Daoy (cell line): ENCODE results near the gene DHRS1. TPM values are rescaled to one million over a fixed set of nuclear protein-coding genes. Genes with fewer than 3 reads are reported as not detected.
"Not testable (repeated sequence)": the region's sequence is repeated elsewhere in the genome, so short reads cannot be mapped to it uniquely, and the experiment has no call there.

ENCODE experiments used
- DNase-seq: peaks from one replicate; pipeline ENCODE4 v3.0.0-alpha.2; 2015; ENCODE audit warnings: low read depth
- total RNA-seq: library from RNA; depleted of rRNA; stranded (reverse); fragments of >200 nt; shearing (Covaris generic); gene quantifications from 2 replicates; pipeline ENCODE4 v1.2.3, GENCODE V29; 2014

The DHRS1 gene
- total RNA-seq, 1 experiment from 2014 or later = 4.9 TPM

GRCh38 chr14:24327914-24328313 is 28.3 kb upstream of the DHRS1 start:
- DNase-seq = not testable (repeated sequence)

- DNase-seq = no peak
Measured at GRCh38 chr14:24327303-24327702, 27.7 kb upstream of the DHRS1 start.

DNA sequence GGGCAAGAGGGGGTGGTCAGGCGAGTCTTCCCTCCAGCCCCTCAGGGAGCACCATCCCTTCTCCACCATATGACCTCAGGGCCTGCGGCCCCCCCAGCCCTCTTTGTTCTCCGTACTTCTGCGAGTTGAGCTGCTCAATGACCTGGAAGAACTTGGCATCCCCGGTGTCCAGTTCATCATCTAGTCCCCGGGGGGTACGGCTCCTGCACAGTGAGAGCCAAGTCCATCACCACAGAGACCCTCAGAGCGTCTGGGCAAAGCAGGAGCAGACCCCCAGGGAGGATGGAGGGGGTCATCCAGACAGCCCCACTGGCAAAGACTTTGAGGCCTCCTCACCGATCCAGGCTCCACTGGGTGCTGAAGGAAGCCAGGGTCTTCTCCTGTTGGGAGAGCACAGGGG is 26.4 kb upstream of the DHRS1 start:
- DNase-seq = no peak

DNA sequence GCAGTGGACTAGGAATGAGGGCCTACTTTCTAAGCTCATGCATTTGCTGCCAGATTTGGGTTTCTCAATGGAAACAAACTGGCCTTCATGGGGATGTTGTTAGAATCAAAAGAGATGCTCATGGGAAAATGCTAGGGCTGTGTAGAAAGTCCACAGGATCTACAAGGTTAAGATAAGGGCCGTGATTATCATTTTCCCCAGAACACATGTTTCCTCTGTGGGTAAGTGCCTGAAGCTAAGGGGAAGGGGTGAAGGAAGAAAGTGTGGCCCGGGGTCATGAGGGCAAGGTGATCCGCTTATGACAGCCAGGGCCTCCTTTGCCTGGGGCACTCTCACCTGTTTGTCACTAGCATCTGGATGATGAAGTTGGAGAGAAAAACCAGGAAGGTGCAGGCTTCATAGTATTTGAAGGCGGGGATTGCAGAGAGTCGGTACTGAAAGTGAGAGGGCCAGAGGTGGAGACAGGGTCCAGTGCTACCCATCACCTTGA is 25.5 kb upstream of the DHRS1 start:
- DNase-seq = no peak

DNA sequence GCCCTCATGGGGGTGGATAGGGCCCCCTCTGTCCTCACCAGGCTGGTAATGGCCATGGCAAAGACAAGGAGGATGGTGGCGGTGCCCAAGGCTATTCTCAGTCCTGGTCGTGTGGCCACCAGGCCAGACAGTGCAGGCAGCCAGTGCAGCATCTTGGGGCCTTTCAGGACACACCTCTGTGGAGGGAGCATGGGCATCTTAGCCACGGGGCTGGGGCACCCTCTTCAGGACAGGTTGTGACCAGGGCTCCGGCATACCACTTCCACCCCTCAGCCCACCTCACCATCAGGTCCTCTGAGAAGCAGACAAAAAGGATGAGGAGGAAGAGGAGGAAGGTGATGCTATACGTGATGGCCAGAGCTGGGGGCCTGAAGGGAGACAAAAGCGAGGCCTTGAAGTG is 24.4 kb upstream of the DHRS1 start:
- no peak for DNase-seq

DNA sequence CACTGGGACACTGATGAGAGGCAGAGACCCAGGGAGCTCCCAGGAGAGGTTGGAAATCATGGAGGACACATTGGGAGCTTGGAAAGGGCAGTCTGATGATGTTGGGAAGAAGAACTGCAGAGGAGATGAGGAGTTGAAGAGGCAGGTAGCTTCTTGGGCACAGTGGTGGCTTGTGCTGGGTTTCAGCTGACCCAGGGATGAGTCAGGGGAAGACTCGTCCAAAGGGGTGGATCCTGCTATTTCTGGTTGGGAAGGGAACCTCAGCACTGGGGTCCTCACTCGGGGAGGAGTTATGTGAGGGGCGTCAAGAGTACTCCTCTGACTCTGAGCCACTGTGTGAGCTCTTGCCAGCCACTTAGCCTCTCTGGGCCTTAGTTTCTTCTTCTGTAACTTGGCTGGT is 23.8 kb upstream of the DHRS1 start:
- DNase-seq = no peak

DNA sequence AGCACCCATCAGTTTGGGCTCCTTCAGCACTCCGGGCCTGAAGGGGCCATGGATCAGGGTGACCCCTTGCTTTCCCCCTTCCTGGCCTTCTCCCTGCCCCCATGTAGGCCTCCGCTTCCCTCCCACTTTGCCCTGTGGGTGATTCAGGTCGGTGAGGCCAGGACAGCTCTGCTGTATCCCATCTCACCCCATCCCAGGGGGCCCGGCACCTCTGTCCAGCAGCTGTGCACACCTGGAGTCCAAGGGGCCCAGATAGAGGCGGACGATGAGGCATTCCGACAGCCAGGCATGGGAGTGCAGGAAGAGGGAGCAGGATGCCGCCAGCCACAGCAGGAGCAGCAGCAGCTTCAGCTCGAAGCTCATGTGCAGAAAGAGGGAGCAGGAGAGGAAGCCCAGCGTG is 23.1 kb upstream of the DHRS1 start:
- no peak for DNase-seq

GRCh38 chr14:24321212-24321975 is 21.8 kb upstream of the DHRS1 start:
- DNase-seq = no peak

DNA sequence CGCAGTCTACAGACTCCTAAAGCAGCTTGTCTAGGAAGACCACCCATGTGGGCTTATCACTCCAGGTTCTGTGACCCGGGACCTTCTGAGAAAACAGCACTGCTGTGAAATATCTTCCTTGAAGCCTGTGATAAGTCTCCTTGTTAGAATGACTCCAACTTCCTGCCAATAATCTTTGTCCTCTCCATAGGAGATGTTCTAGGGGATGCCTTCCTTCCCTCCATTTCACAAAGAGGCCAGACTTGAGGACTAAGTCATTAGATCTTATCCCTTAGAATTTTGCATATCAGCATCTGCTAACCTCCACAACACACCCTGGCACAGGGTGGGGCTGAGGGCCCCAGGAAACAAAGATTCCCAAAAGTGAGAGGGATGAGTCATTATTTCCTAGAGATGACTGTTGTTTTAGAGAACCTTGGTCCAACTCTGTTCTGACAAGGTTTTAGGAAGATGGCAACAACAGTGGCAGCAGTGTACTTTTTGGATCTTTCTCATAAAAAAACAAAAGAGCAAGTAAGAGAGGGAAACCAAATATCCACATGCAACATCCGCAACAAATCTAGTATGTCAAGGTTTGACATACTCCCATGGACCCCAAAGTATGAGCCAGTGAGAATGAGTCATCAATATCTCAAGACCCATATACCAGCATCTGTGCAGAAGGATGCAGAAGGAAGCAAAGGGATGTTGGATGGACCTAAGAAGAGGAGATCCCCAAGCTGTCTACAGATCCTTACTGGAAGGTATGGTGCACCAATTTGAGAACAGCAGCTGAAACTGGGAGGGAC is 17.8 kb upstream of the DHRS1 start:
- peak; percentile 38 for DNase-seq

DNA sequence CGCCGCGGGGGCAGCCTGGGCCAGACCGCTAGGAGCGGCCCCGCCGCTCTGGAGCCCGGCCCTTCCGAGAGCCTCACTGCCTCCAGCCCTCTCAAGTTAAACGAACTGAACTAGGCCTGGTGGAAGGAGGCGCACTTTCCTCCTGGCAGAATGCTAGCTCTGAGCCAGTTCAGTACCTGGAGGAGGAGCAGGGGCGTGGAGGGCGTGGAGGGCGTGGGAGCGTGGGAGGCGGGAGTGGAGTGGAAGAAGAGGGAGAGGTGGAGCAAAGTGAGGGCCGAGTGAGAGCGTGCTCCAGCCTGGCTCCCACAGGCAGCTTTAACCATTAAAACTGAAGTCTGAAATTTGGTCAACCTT is 17.0 kb upstream of the DHRS1 start:
- no peak for DNase-seq

GRCh38 chr14:24315807-24316596 is 16.4 kb upstream of the DHRS1 start:
- no peak for DNase-seq

DNA sequence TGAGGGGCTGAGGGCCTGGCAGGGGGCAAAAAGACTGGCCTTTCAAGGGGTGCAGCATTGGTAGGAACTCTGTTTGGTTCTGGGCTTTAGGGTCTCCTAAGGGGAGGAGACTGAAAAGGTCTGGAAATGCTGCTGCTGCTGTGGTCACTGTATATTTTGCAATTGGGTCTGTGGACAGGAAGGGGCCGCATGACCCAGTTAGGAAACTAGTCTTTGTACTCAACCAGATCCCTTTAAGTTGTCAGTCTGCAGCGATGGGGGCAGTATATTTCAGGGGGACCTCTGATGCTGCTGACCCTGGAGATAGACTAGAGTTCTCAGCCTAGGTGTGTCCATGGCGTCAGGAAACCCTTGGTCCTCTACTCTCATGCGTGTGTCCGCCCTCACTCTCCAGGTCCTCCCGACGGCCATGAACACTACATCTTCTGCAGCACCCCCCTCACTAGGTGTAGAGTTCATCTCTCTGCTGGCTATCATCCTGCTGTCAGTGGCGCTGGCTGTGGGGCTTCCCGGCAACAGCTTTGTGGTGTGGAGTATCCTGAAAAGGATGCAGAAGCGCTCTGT is 15.7 kb upstream of the DHRS1 start:
- DNase-seq = no peak

- no peak for DNase-seq
Measured at GRCh38 chr14:24314377-24315193, 15.0 kb upstream of the DHRS1 start.

DNA sequence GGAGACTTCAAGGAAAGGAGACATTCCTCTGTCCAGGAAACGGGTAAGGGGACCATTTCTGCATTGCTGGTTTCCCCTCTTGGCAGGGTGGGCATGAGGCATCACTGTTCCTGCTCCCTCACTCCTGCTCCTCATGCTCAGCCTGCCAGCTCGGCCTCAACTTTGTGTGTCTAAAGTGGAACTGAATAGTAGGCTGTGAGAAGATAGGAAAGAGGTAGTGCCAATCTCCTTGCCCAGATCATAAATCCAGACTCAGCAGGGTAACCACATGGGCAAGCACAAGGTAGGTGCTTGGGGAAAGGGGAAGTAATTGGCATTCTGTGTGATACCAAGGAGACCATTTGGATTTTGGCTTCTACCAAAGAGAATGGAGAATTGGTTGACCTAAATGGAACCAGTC is 14.3 kb upstream of the DHRS1 start:
- no peak for DNase-seq

DNA sequence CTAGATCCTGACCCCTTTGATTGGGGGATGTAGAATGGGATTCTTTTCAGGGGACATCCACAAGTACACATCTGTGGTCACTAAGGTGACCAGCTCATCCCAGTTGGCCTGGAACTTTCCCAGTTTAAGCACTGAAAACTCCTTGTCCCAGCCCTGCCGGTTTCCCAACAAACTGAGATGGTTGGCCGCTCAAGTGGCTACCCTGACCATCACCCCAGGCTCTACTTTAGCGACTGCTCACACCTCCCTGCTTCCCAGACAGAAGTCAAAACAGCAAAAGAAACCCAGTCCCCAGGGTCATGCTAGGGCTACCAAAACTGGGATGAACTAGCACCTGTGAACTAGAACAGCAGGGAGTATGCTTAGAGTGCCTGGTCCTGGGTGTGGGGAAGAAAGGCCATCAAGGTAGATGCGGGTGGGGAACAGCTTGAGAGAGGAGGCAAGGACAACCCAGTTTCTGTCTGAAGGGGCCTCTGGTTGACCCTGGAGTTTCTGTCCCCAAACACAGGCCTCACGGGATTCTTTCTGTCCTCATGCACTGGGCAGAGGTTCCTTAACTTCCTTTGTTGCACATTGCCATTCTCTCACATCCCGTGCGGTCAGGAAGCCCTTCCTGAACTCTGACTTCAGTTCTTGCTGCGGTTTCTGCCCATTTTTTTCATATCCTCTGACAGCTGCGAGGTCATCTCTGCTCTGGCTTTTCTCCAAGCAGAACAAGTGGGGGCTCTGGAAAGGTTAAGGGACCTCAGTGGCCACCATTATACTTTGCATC is 13.3 kb upstream of the DHRS1 start:
- DNase-seq = peak; percentile 32

GRCh38 chr14:24311837-24312615 is 12.4 kb upstream of the DHRS1 start:
- DNase-seq = no peak

GRCh38 chr14:24310646-24311604 is 11.3 kb upstream of the DHRS1 start, which contains the start of gene LTB4R:
LTB4R (plus strand) TSS chr14:24311502; CDS start chr14:24315652, 4,150 bp downstream.
- DNase-seq = peak; percentile 64

DNA sequence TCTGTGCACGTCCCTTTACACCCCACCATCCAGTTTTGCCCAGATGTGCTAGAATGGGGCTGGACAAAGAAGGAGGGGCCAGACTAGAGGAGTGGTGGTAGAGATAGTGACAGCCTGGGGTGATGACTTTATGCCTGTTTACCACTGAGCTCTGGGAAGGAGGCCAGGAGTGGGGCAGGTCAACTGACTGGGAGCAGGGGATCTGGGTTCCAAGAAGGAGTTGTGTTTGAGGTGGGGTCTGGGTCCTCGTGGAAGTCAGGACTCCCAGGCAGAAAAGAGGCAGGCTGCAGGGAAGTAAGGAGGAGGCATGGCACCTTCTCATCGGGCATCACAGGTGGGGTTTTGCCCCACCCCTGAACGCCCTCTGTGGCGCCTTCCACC is 10.7 kb upstream of the DHRS1 start:
- DNase-seq = no peak
